Endodermal cell (in vitro differentiated cells): ENCODE measurements around the gene MECR. TPM values are rescaled to one million over a fixed set of nuclear protein-coding genes. Genes with fewer than 3 reads are reported as not detected.

Source experiments
- DNase-seq: peaks from one replicate; pipeline ENCODE4 v3.0.0-alpha.2; 2017
- H3K27ac ChIP-seq: 2 replicates; pipeline ENCODE4 v1.5.1; 2013; ENCODE audit warnings: mild to moderate bottlenecking, low read depth, low read length, moderate library complexity
- H3K27me3 ChIP-seq: 2 replicates; pipeline ENCODE4 v1.6.1; 2013; ENCODE audit warnings: mild to moderate bottlenecking, low read length, moderate library complexity; ENCODE audit not compliant: insufficient read depth, control insufficient read depth, poor library complexity, severe bottlenecking
- H3K36me3 ChIP-seq: 2 replicates; pipeline ENCODE4 v1.7.0; 2013; ENCODE audit warnings: mild to moderate bottlenecking, low read length, moderate library complexity; ENCODE audit not compliant: control insufficient read depth, insufficient read depth
- H3K4me1 ChIP-seq: one replicate; pipeline ENCODE4 v1.7.0; 2013; ENCODE audit warnings: low read length; ENCODE audit not compliant: control insufficient read depth, insufficient read depth
- H3K4me3 ChIP-seq: 2 replicates; pipeline ENCODE4 v1.5.1; 2013; ENCODE audit warnings: mild to moderate bottlenecking, low read length, moderate library complexity
- H3K9ac ChIP-seq: 2 replicates; pipeline ENCODE4 v1.6.1; 2013; ENCODE audit warnings: mild to moderate bottlenecking, low read length, moderate library complexity; ENCODE audit not compliant: poor library complexity, severe bottlenecking; ENCODE audit errors: extremely low read depth
- H3K9me3 ChIP-seq: 2 replicates; pipeline ENCODE4 v1.6.1; 2013; ENCODE audit warnings: mild to moderate bottlenecking, low read length, moderate library complexity; ENCODE audit not compliant: control insufficient read depth
- H3K27ac Mint-ChIP-seq: 2 replicates; pipeline ENCODE4 v1.8.0; 2020; ENCODE audit warnings: mixed read lengths
- H3K27me3 Mint-ChIP-seq: 2 replicates; pipeline ENCODE4 v1.8.0; 2021; ENCODE audit warnings: mild to moderate bottlenecking, mixed read lengths; ENCODE audit not compliant: insufficient read depth
- H3K36me3 Mint-ChIP-seq: 2 replicates; pipeline ENCODE4 v1.8.0; 2020; ENCODE audit warnings: low read depth, mixed read lengths
- H3K4me1 Mint-ChIP-seq: 2 replicates; pipeline ENCODE4 v1.8.0; 2020; ENCODE audit warnings: mixed read lengths
- H3K4me3 Mint-ChIP-seq: 2 replicates; pipeline ENCODE4 v1.8.0; 2020; ENCODE audit warnings: mild to moderate bottlenecking, moderate library complexity, mixed read lengths
- H3K9me3 Mint-ChIP-seq: 2 replicates; pipeline ENCODE4 v1.8.0; 2020; ENCODE audit warnings: mild to moderate bottlenecking, mixed read lengths
- CTCF ChIP-seq: fragments of 200-600 bp; sonication (generic); conservative IDR thresholded peaks from 2 replicates; pipeline ENCODE4 v1.5.0; 2021; ENCODE audit warnings: antibody characterized with exemption, mild to moderate bottlenecking
- WGBS, 2 experiments: methylation state at CpG; one replicate each; pipeline versions ENCODE4 v1.1.5 to v1.1.7; 2013; ENCODE audit warnings: missing lambda C conversion rate in 2 of 2, mixed read lengths in 1 of 2; ENCODE audit not compliant: insufficient coverage in 1 of 2, insufficient read length in 1 of 2; 5-methylcytosine and 5-hydroxymethylcytosine counted together
- total RNA-seq, 2 donors: library from RNA; stranded (reverse); fragmentation: NEBNext Ultra II Directional in 1 of 2; extraction: Animal tissue kit (Norgen Biotek cat#: 25700) in 1 of 2; gene quantifications; 2 replicates in 1 of 2; 3 replicates in 1 of 2; pipeline ENCODE4 v1.2.1, GENCODE V29; 2021

Gene MECR
- total RNA-seq, 2 donors from 2014 or later = 33.3 to 38.2 TPM

GRCh38 chr1:29186707-29187106 lies 44.0 kb downstream of the MECR start:
- H3K36me3 ChIP-seq = no peaks in the 10 kb centered on the region
- H3K4me1 ChIP-seq = no peaks in the 10 kb centered on the region
- peak; percentile 88 for DNase-seq
- H3K4me1 Mint-ChIP-seq = peaks cover 3% of the 10 kb centered on the region
- H3K27ac ChIP-seq = no peak overlapping the region
- WGBS, 2 experiments = 67 to 70% methylated on average over 1 of the region's 1 CpG
- peaks cover 5% of the 10 kb centered on the region for H3K9me3 Mint-ChIP-seq
- no peaks in the 10 kb centered on the region for H3K27me3 ChIP-seq
- no peaks in the 10 kb centered on the region for H3K9me3 ChIP-seq
- H3K4me3 Mint-ChIP-seq = no peak overlapping the region
- no peaks in the 10 kb centered on the region for H3K27me3 Mint-ChIP-seq
- TF ChIP-seq CTCF = no peak
- H3K9ac ChIP-seq = no peak overlapping the region
- H3K27ac Mint-ChIP-seq = peak overlapping the region; percentile 14
- H3K36me3 Mint-ChIP-seq = peaks cover 8% of the 10 kb centered on the region
- no peak overlapping the region for H3K4me3 ChIP-seq

- H3K9me3 Mint-ChIP-seq = peaks cover 5% of the 10 kb centered on the region
- H3K4me1 Mint-ChIP-seq = peaks cover 3% of the 10 kb centered on the region
- no peaks in the 10 kb centered on the region for H3K36me3 ChIP-seq
- no peaks in the 10 kb centered on the region for H3K27me3 ChIP-seq
- H3K27ac ChIP-seq = no peak overlapping the region
- H3K27me3 Mint-ChIP-seq = no peaks in the 10 kb centered on the region
- no peaks in the 10 kb centered on the region for H3K9me3 ChIP-seq
- no peak overlapping the region for H3K9ac ChIP-seq
- no peak for TF ChIP-seq CTCF
- H3K4me3 ChIP-seq = no peak overlapping the region
- WGBS, 2 experiments = 80 to 85% methylated on average over 2 to 3 of the region's 3 CpGs
- peak overlapping the region; percentile 14 for H3K27ac Mint-ChIP-seq
- no peak overlapping the region for H3K4me3 Mint-ChIP-seq
- no peaks in the 10 kb centered on the region for H3K4me1 ChIP-seq
- peaks cover 5% of the 10 kb centered on the region for H3K36me3 Mint-ChIP-seq
- no peak for DNase-seq
Observed at GRCh38 chr1:29186252-29186651, 44.5 kb downstream of the MECR start.

GRCh38 chr1:29183287-29183686 lies 47.4 kb downstream of the MECR start:
- no peak for TF ChIP-seq CTCF
- Mint-ChIP-seq H3K36me3 (peaks cover 15% of the 10 kb centered on the region), H3K9me3 (no peaks in the 10 kb centered on the region), H3K27ac (no peak overlapping the region), H3K27me3 (no peaks in the 10 kb centered on the region), H3K4me1 (peaks cover 22% of the 10 kb centered on the region), H3K4me3 (no peak overlapping the region)
- Histone ChIP-seq H3K27ac (no peak overlapping the region), H3K9me3 (no peaks in the 10 kb centered on the region), H3K4me1 (no peaks in the 10 kb centered on the region), H3K4me3 (no peak overlapping the region), H3K27me3 (no peaks in the 10 kb centered on the region), H3K36me3 (peaks cover 15% of the 10 kb centered on the region), H3K9ac (no peak overlapping the region)
- no peak for DNase-seq
- WGBS, 2 experiments = 80% methylated on average over 1 of the region's 1 CpG; no CpG with 5 or more reads in 1 of the 2 experiments
